Left ventricle myocardium inferior (tissue), 1 donor: ENCODE results near the gene TRMT1L. TPM values are rescaled to one million over a fixed set of nuclear protein-coding genes. Genes with fewer than 3 reads are reported as not detected.
A peak's percentile ranks its signal among the peaks of the same experiment; 100 is the strongest.
"Not testable (repeated sequence)": the region's sequence is repeated elsewhere in the genome, so short reads cannot be mapped to it uniquely, and the experiment has no call there.

Source experiments
- DNase-seq: peaks from one replicate; pipeline ENCODE4 v3.0.0-alpha.2; 2020
- H3K27ac ChIP-seq: fragments of 200-600 bp; replicated peaks from 2 replicates; pipeline ENCODE4 v1.8.0; 2021
- H3K27me3 ChIP-seq: fragments of 200-600 bp; 2 replicates; pipeline ENCODE4 v1.8.0; 2021; ENCODE audit warnings: low read depth
- H3K36me3 ChIP-seq: fragments of 200-600 bp; 2 replicates; pipeline ENCODE4 v1.8.0; 2021
- H3K4me1 ChIP-seq: fragments of 200-600 bp; 2 replicates; pipeline ENCODE4 v1.8.0; 2021
- H3K4me3 ChIP-seq: fragments of 200-600 bp; 2 replicates; pipeline ENCODE4 v1.8.0; 2021; ENCODE audit warnings: mild to moderate bottlenecking, moderate library complexity
- H3K9me3 ChIP-seq: fragments of 200-600 bp; replicated peaks from 2 replicates; pipeline ENCODE4 v1.8.0; 2021
- CTCF ChIP-seq: fragments of 200-600 bp; IDR thresholded peaks from 2 replicates; pipeline ENCODE4 v1.8.0; 2021; ENCODE audit warnings: antibody characterized with exemption, mild to moderate bottlenecking, borderline replicate concordance
- intact Hi-C: fragments of 100-400 bp; cut with micrococcal nuclease; formaldehyde crosslinking; loops from one replicate; pipeline ENCODE4 v1.11.0; 2022
- long read RNA-seq: library from polyadenylated mRNA; unstranded; transcript quantifications from one replicate; pipeline ENCODE4 v2.0.0, GENCODE V29; 2021
- total RNA-seq: library from RNA; stranded (reverse); fragmentation: NEBNext Ultra II Directional; extraction: Animal tissue kit (Norgen Biotek cat#: 25700); gene quantifications from one replicate; pipeline ENCODE4 v1.2.1, GENCODE V29; 2021
- donor health status: DM: no; HTN: yes; CAD: no; lungs with severe emphysema.

TRMT1L gene
- 26.1 TPM for total RNA-seq
- long read RNA-seq, full-length matches to known transcripts = 34 of 39 reads
- long read RNA-seq, partial matches to known transcripts = 3 of 39 reads
- long read RNA-seq, other reads (novel, unspliced or antisense) = 2 of 39 reads

- Histone ChIP-seq H3K36me3 (peaks cover 3% of the 10 kb centered on the region), H3K4me1 (peaks cover 65% of the 10 kb centered on the region), H3K9me3 (no peaks in the 10 kb centered on the region), H3K4me3 (peak within 1 kb of the TSS; percentile 79), H3K27me3 (no peaks in the 10 kb centered on the region), H3K27ac (peak within 1 kb of the TSS; percentile 98)
- DNase-seq = peak; percentile 100
- intact Hi-C loops = no loop called here
- TF ChIP-seq CTCF = no peak
These were observed at the start of gene TRMT1L, which contains the start of gene SWT1 for GRCh38 chr1:185156854-185157598. Gene TRMT1L, minus strand, starts transcription at chr1:185156953. Its CDS starts 241 bp downstream, at chr1:185156712. Gene SWT1, plus strand, starts transcription at chr1:185157167. Its CDS starts 3,675 bp downstream, at chr1:185160842.

GRCh38 chr1:185200889-185201288 lies 44.1 kb upstream of the TRMT1L start:
- H3K27me3 ChIP-seq = no peaks in the 10 kb centered on the region
- no peak overlapping the region for H3K27ac ChIP-seq
- no peak for DNase-seq
- H3K9me3 ChIP-seq = peaks cover 18% of the 10 kb centered on the region
- no peak overlapping the region for H3K4me3 ChIP-seq
- peaks cover 46% of the 10 kb centered on the region for H3K36me3 ChIP-seq
- no peak for TF ChIP-seq CTCF
- no peaks in the 10 kb centered on the region for H3K4me1 ChIP-seq
- intact Hi-C loops = no loop called here

GRCh38 chr1:185198712-185199111 lies 42.0 kb upstream of the TRMT1L start:
- H3K4me1 ChIP-seq, intact Hi-C loops, H3K4me3 ChIP-seq, H3K27ac ChIP-seq, H3K27me3 ChIP-seq, DNase-seq: not testable (repeated sequence)
- Histone ChIP-seq H3K9me3 (peaks cover 18% of the 10 kb centered on the region), H3K36me3 (peaks cover 45% of the 10 kb centered on the region)

- no peak for DNase-seq
- Histone ChIP-seq H3K36me3 (peaks cover 65% of the 10 kb centered on the region), H3K9me3 (peaks cover 15% of the 10 kb centered on the region), H3K27ac (no peak overlapping the region), H3K4me1 (no peaks in the 10 kb centered on the region), H3K4me3 (no peak overlapping the region), H3K27me3 (no peaks in the 10 kb centered on the region)
- intact Hi-C loops = no loop called here
- TF ChIP-seq CTCF = no peak
These were observed 37.0 kb upstream of the TRMT1L start for GRCh38 chr1:185193756-185194155.

GRCh38 chr1:185170291-185170848 lies 13.6 kb upstream of the TRMT1L start:
- DNase-seq = no peak
- H3K36me3 ChIP-seq = peaks cover 42% of the 10 kb centered on the region
- H3K27ac ChIP-seq = no peak overlapping the region
- H3K4me1 ChIP-seq = peaks cover 7% of the 10 kb centered on the region
- H3K4me3 ChIP-seq = no peak overlapping the region
- peak; percentile 70 for TF ChIP-seq CTCF
- H3K27me3 ChIP-seq = no peaks in the 10 kb centered on the region
- H3K9me3 ChIP-seq = no peaks in the 10 kb centered on the region
- intact Hi-C loops = no loop called here

GRCh38 chr1:185166106-185166505 lies 9.4 kb upstream of the TRMT1L start:
- H3K4me3 ChIP-seq = no peak overlapping the region
- no peak for TF ChIP-seq CTCF
- H3K27ac ChIP-seq = no peak overlapping the region
- H3K4me1 ChIP-seq = peaks cover 7% of the 10 kb centered on the region
- no peaks in the 10 kb centered on the region for H3K9me3 ChIP-seq
- H3K27me3 ChIP-seq = no peaks in the 10 kb centered on the region
- no peak for DNase-seq
- intact Hi-C loops = loop anchor here (10.0 kb wide), 1 partner anchor 361 kb away; no protein-coding TSS in a partner anchor
- peaks cover 51% of the 10 kb centered on the region for H3K36me3 ChIP-seq
